RWPE2 (cell line): ENCODE measurements around the gene ACOX3.
A peak's percentile ranks its signal among the peaks of the same experiment; 100 is the strongest.
"Not testable (repeated sequence)": the region's sequence is repeated elsewhere in the genome, so short reads cannot be mapped to it uniquely, and the experiment has no call there.

Source experiments
- ATAC-seq: fragments of 200-7000 bp; cut with Tn5 transposase; 3 replicates; pipeline ENCODE4 v1.9.1; 2021; ENCODE audit warnings: low read depth
- DNase-seq: peaks from one replicate; pipeline ENCODE4 v3.0.0-alpha.2; 2020; ENCODE audit warnings: low spot score
- H3K27ac ChIP-seq: fragments of 450-650 bp; 2 replicates; pipeline ENCODE4 v1.5.1; 2017; ENCODE audit warnings: mild to moderate bottlenecking; ENCODE audit not compliant: poor library complexity, severe bottlenecking
- H3K27me3 ChIP-seq: fragments of 250-450 bp; sonication (Bioruptor Pico); 2 replicates; pipeline ENCODE4 v1.5.1; 2021; ENCODE audit warnings: mild to moderate bottlenecking, moderate library complexity; ENCODE audit not compliant: insufficient read depth, poor library complexity, severe bottlenecking
- H3K36me3 ChIP-seq: fragments of 250-450 bp; sonication (Bioruptor Pico); 2 replicates; pipeline ENCODE4 v1.5.1; 2020; ENCODE audit warnings: low read depth, mild to moderate bottlenecking, moderate library complexity
- H3K4me1 ChIP-seq: fragments of 250-450 bp; sonication (Bioruptor Pico); 2 replicates; pipeline ENCODE4 v1.5.1; 2021; ENCODE audit warnings: mild to moderate bottlenecking, moderate library complexity; ENCODE audit not compliant: insufficient read depth, poor library complexity, severe bottlenecking
- H3K4me3 ChIP-seq: fragments of 250-450 bp; sonication (Bioruptor Pico); 2 replicates; pipeline ENCODE4 v1.5.1; 2021; ENCODE audit warnings: mild to moderate bottlenecking, moderate library complexity; ENCODE audit not compliant: severe bottlenecking
- H3K9me3 ChIP-seq: fragments of 250-450 bp; sonication (Bioruptor Pico); 2 replicates; pipeline ENCODE4 v1.5.1; 2021; ENCODE audit warnings: mild to moderate bottlenecking, moderate library complexity; ENCODE audit not compliant: severe bottlenecking
- TF ChIP-seq, protein P1 (sequence below): fragments of 450-650 bp; IDR thresholded peaks from one replicate; pipeline ENCODE4 v1.5.1; 2017; ENCODE audit warnings: mild to moderate bottlenecking, moderate library complexity; ENCODE audit not compliant: poor library complexity, severe bottlenecking

The ACOX3 gene

GRCh38 chr4:8427761-8428287 is 12.7 kb downstream of the ACOX3 start:
- H3K9me3 ChIP-seq: no peaks in the 10 kb centered on the region
- H3K27me3 ChIP-seq: no peaks in the 10 kb centered on the region
- peak; percentile 59 for ATAC-seq
- peaks cover 3% of the 10 kb centered on the region for H3K4me1 ChIP-seq
- no peaks in the 10 kb centered on the region for H3K36me3 ChIP-seq
- no peak for DNase-seq
- peak overlapping the region; percentile 53 for H3K4me3 ChIP-seq
- peak overlapping the region; percentile 36 for H3K27ac ChIP-seq
- TF ChIP-seq, protein P1, sequence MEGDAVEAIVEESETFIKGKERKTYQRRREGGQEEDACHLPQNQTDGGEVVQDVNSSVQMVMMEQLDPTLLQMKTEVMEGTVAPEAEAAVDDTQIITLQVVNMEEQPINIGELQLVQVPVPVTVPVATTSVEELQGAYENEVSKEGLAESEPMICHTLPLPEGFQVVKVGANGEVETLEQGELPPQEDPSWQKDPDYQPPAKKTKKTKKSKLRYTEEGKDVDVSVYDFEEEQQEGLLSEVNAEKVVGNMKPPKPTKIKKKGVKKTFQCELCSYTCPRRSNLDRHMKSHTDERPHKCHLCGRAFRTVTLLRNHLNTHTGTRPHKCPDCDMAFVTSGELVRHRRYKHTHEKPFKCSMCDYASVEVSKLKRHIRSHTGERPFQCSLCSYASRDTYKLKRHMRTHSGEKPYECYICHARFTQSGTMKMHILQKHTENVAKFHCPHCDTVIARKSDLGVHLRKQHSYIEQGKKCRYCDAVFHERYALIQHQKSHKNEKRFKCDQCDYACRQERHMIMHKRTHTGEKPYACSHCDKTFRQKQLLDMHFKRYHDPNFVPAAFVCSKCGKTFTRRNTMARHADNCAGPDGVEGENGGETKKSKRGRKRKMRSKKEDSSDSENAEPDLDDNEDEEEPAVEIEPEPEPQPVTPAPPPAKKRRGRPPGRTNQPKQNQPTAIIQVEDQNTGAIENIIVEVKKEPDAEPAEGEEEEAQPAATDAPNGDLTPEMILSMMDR: no peak

GRCh38 chr4:8427262-8427661 is 13.3 kb downstream of the ACOX3 start:
- no peak overlapping the region for H3K27ac ChIP-seq
- H3K4me1 ChIP-seq: peaks cover 3% of the 10 kb centered on the region
- H3K9me3 ChIP-seq: no peaks in the 10 kb centered on the region
- no peaks in the 10 kb centered on the region for H3K36me3 ChIP-seq
- ATAC-seq (no peak), DNase-seq (no peak)
- TF ChIP-seq, protein P1: no peak
- H3K4me3 ChIP-seq: peak overlapping the region; percentile 53
- H3K27me3 ChIP-seq: no peaks in the 10 kb centered on the region

DNA sequence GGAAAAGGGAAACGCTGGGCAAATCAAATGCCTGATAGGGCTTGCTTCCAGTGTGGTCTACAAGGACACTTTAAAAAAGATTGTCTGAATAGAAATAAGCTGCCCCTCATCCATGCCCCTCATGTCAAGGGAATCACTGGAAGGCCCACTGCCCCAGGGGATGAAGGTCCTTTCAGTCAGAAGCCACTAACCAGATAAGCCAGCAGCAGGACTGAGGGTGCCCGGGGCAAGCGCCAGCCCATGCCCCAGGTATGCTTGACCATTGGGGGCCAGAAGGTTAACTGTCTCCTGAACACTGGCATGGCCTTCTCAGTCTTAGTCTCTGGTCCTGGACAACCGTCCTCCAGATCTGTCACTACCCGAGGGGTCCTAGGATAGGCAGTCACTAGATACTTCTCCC is 17.7 kb downstream of the ACOX3 start:
- no peak overlapping the region for H3K27ac ChIP-seq
- DNase-seq: no peak
- no peaks in the 10 kb centered on the region for H3K9me3 ChIP-seq
- TF ChIP-seq, protein P1: no peak
- no peak for ATAC-seq
- no peaks in the 10 kb centered on the region for H3K36me3 ChIP-seq
- H3K4me1 ChIP-seq: peaks cover 3% of the 10 kb centered on the region
- no peaks in the 10 kb centered on the region for H3K27me3 ChIP-seq
- no peak overlapping the region for H3K4me3 ChIP-seq

DNA sequence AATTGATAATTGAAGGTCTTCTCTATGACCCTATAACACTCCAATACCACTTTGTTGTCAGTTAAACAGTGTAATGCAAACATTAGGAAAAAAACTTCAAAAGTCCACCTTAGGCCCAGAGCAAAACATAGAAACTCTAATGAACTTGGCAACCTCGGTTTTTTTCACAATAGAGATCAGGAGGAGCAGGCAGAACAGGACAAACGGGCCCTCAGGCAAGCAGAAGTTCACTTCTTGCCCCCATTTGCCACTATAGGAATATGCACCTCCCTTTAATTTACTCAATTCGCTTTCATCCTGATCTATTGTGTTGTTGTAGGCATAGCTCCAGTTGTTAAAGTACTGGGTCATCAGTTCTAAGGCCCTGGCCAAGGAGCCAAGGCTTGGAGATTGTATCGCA is 18.2 kb downstream of the ACOX3 start:
- Histone ChIP-seq H3K27ac (no peak overlapping the region), H3K4me1 (peaks cover under 1% of the 10 kb centered on the region), H3K4me3 (no peak overlapping the region), H3K36me3 (no peaks in the 10 kb centered on the region), H3K27me3 (no peaks in the 10 kb centered on the region), H3K9me3 (no peaks in the 10 kb centered on the region)
- no peak for DNase-seq
- TF ChIP-seq, protein P1: no peak
- no peak for ATAC-seq

- H3K4me3 ChIP-seq, H3K27ac ChIP-seq, ATAC-seq, H3K9me3 ChIP-seq, H3K27me3 ChIP-seq, H3K36me3 ChIP-seq, DNase-seq, H3K4me1 ChIP-seq: not testable (repeated sequence)
Observed at GRCh38 chr4:8420151-8420550, 20.4 kb downstream of the ACOX3 start.
